Endothelial cell of umbilical vein (primary cell): ENCODE results near the gene TNFAIP8L3. TPM values are rescaled to one million over a fixed set of nuclear protein-coding genes. Genes with fewer than 3 reads are reported as not detected.

Source experiments
- BruUV-seq: library from RNA; stranded (reverse); fragments of 400-500 nt; replicated peaks from 2 replicates; lab custom pipeline; 2021; lab: Mats Ljungman, UMichigan
- CTCF ChIA-PET: fragments of 300-600, 350-600 bp; sonication (Branson Sonifier 250); formaldehyde crosslinking; loops from one replicate; lab custom pipeline; 2021; ENCODE audit warnings: antibody characterized with exemption, inconsistent platforms; lab: Charles Lee
- POLR2A ChIA-PET: fragments of 300-600, 350-600 bp; sonication (Branson Sonifier 250); formaldehyde crosslinking; loops from one replicate; lab custom pipeline; 2021; ENCODE audit warnings: antibody characterized with exemption, inconsistent platforms; lab: Charles Lee
- DNase-seq: peaks from one replicate; pipeline ENCODE4 v3.0.0-alpha.2; 2011; ENCODE audit warnings: low read depth, low spot score
- FAIRE-seq: peaks from 2 replicates; lab custom pipeline; 2011; peaks lifted over from hg19 to GRCh38; lab: Jason Lieb, UNC
- H2AFZ ChIP-seq: 2 replicates; pipeline ENCODE4 v1.6.0; 2012; ENCODE audit warnings: low read depth, low read length, control low read depth, inconsistent platforms
- H3K27ac ChIP-seq: 2 replicates; pipeline ENCODE4 v1.5.1; 2011; ENCODE audit warnings: low read depth, mild to moderate bottlenecking, control low read depth, low read length, moderate library complexity; ENCODE audit not compliant: insufficient read depth
- H3K27me3 ChIP-seq, 2 experiments: 2 replicates each; pipeline versions ENCODE4 v1.6.0 to v1.6.1; 2011; ENCODE audit warnings: low read length in 2 of 2, mixed read lengths in 1 of 2; ENCODE audit not compliant: control insufficient read depth in 2 of 2, insufficient read depth in 2 of 2
- H3K36me3 ChIP-seq, 2 experiments: 2 replicates in 1 of 2; 3 replicates in 1 of 2; pipeline ENCODE4 v1.5.1; 2011; ENCODE audit warnings: low read length in 2 of 2, mild to moderate bottlenecking in 1 of 2, moderate library complexity in 1 of 2; ENCODE audit not compliant: control insufficient read depth in 2 of 2, insufficient read depth in 2 of 2; ENCODE audit errors: extremely low read depth in 1 of 2
- H3K4me1 ChIP-seq: 3 replicates; pipeline ENCODE4 v1.5.1; 2011; ENCODE audit warnings: mild to moderate bottlenecking, low read length; ENCODE audit not compliant: control insufficient read depth, insufficient read depth; ENCODE audit errors: extremely low read depth
- H3K4me2 ChIP-seq: 2 replicates; pipeline ENCODE4 v1.6.1; 2011; ENCODE audit warnings: low read length, control low read depth, mixed read lengths; ENCODE audit not compliant: insufficient read depth
- H3K4me3 ChIP-seq, 3 experiments: fragments of 200-600 bp in 1 of 3; sonication (generic), shearing (Covaris generic) in 1 of 3; replicated peaks in 1 of 3; 2 replicates each; pipeline ENCODE4 v1.5.1; 2011 to 2016; ENCODE audit warnings: control low read depth in 3 of 3, low read length in 3 of 3, mild to moderate bottlenecking in 2 of 3, inconsistent platforms in 1 of 3, low read depth in 1 of 3, moderate library complexity in 1 of 3; ENCODE audit not compliant: insufficient read depth in 1 of 3
- H3K79me2 ChIP-seq: 2 replicates; pipeline ENCODE4 v1.6.0; 2012; ENCODE audit warnings: low read length, inconsistent platforms; ENCODE audit not compliant: control insufficient read depth, insufficient read depth
- H3K9ac ChIP-seq: replicated peaks from 2 replicates; pipeline ENCODE3; 2011; ENCODE audit warnings: low read length, control low read depth; ENCODE audit not compliant: insufficient read depth; ENCODE audit errors: extremely low read depth
- H3K9me1 ChIP-seq: replicated peaks from 3 replicates; pipeline ENCODE4 v1.6.0; 2011; ENCODE audit warnings: mild to moderate bottlenecking, low read length; ENCODE audit not compliant: control insufficient read depth, insufficient read depth; ENCODE audit errors: extremely low read depth
- H3K9me3 ChIP-seq: replicated peaks from 2 replicates; pipeline ENCODE4 v1.5.1; 2012; ENCODE audit warnings: low read length, inconsistent platforms; ENCODE audit not compliant: control insufficient read depth, insufficient read depth
- H4K20me1 ChIP-seq: replicated peaks from 2 replicates; pipeline ENCODE3; 2011; ENCODE audit warnings: mild to moderate bottlenecking, low read length; ENCODE audit not compliant: control insufficient read depth, insufficient read depth; ENCODE audit errors: extremely low read depth
- CTCF ChIP-seq, 2 donors: IDR thresholded peaks; 1 replicate in 1 of 2; 2 replicates in 1 of 2; pipeline ENCODE4 v1.5.1; 2011; ENCODE audit warnings: low read length in 2 of 2, mild to moderate bottlenecking in 2 of 2, moderate library complexity in 2 of 2, control low read depth in 1 of 2, inconsistent platforms in 1 of 2, low read depth in 1 of 2; ENCODE audit not compliant: insufficient read depth in 1 of 2; ENCODE audit errors: extremely low read depth in 1 of 2
- EZH2 ChIP-seq: IDR thresholded peaks from 2 replicates; pipeline ENCODE4 v1.6.1; 2012; ENCODE audit warnings: borderline replicate concordance, low read depth, mild to moderate bottlenecking, moderate library complexity, low read length, inconsistent platforms; ENCODE audit not compliant: severe bottlenecking
- FOS ChIP-seq: IDR thresholded peaks from 2 replicates; pipeline ENCODE4 v1.6.1; 2011; ENCODE audit warnings: mild to moderate bottlenecking, low read length, moderate library complexity, borderline replicate concordance; ENCODE audit not compliant: insufficient read depth
- GATA2 ChIP-seq: IDR thresholded peaks from 2 replicates; pipeline ENCODE4 v1.7.0; 2011; ENCODE audit warnings: low read depth, mild to moderate bottlenecking, moderate library complexity, mixed read lengths, low read length; ENCODE audit not compliant: insufficient read length, insufficient read depth
- JUN ChIP-seq: IDR thresholded peaks from 2 replicates; pipeline ENCODE4 v1.6.1; 2011; ENCODE audit warnings: borderline replicate concordance, low read depth; ENCODE audit not compliant: insufficient read length, insufficient read depth
- MAX ChIP-seq: IDR thresholded peaks from 2 replicates; pipeline ENCODE4 v1.6.1; 2011; ENCODE audit not compliant: insufficient read depth, insufficient read length
- MYC ChIP-seq: IDR thresholded peaks from one replicate; pipeline ENCODE4 v1.6.1; 2011; ENCODE audit warnings: mild to moderate bottlenecking, low read depth, low read length
- POLR2A ChIP-seq: IDR thresholded peaks from 2 replicates; pipeline ENCODE4 v1.6.1; 2012; ENCODE audit warnings: low read depth, mild to moderate bottlenecking, control low read depth, low read length
- POLR2AphosphoS5 ChIP-seq: IDR thresholded peaks from 2 replicates; pipeline ENCODE4 v1.6.1; 2012; ENCODE audit warnings: low read depth, mild to moderate bottlenecking, control low read depth, low read length, moderate library complexity; ENCODE audit not compliant: insufficient read depth
- dilution Hi-C: fragments of 300-500 bp; cut with MboI; formaldehyde crosslinking; loops from one replicate; pipeline ENCODE4 v1.15.0; 2019; ENCODE audit warnings: low sequenced_read_pairs; ENCODE audit not compliant: extremely low pct_ligation_motif_present
- intact Hi-C: fragments of 100-400 bp; cut with micrococcal nuclease; formaldehyde crosslinking; loops from one replicate; pipeline ENCODE4 v1.10.0; 2022
- polyA plus RNA-seq, 4 experiments: library from polyadenylated mRNA; depleted of rRNA in 3 of 4; stranded (reverse) in 3 of 4; unstranded in 1 of 4; fragments of >200 nt; gene quantifications; 2 replicates each; pipeline versions ENCODE4 v1.2.1 to v1.2.3, GENCODE V29; 2011 to 2012; ENCODE audit warnings: missing spikeins in 1 of 4
- total RNA-seq: library from RNA; stranded (reverse); gene quantifications from 2 replicates; pipeline ENCODE4 v1.2.3, GENCODE V29; 2021

Gene TNFAIP8L3
- total and polyA plus RNA-seq, 2 donors (not counting 3 experiments of a cell fraction or from before 2014, with no cell fraction given) = 8.8 to 38.3 TPM

GRCh38 chr15:51016615-51017014, 78.1 kb downstream of the TNFAIP8L3 start:
- H3K27ac ChIP-seq = no peak overlapping the region
- H4K20me1 ChIP-seq = no peaks in the 10 kb centered on the region
- H3K9ac ChIP-seq = no peak overlapping the region
- POLR2A ChIA-PET = no interaction called here
- DNase-seq (no peak), FAIRE-seq (no peak)
- H3K4me3 ChIP-seq = no peak overlapping the region
- intact Hi-C loops = no loop called here
- H3K4me2 ChIP-seq = no peak overlapping the region
- dilution Hi-C loops = no loop called here
- TF ChIP-seq GATA2 (no peak), POLR2AphosphoS5 (no peak), CTCF (IDR thresholded peaks at IDR 0.05; ENCODE audit: extremely low read depth in 1 of 2, insufficient read depth in 1 of 2, low read depth in 1 of 2, low read length in 2 of 2) (no peak), MYC (no peak), MAX (no peak), POLR2A (no peak), FOS (no peak), JUN (no peak), EZH2 (no peak)
- H3K79me2 ChIP-seq = no peaks in the 10 kb centered on the region
- no peaks in the 10 kb centered on the region for H3K27me3 ChIP-seq
- no peaks in the 10 kb centered on the region for H3K9me1 ChIP-seq
- H2AFZ ChIP-seq = no peak overlapping the region
- no peaks in the 10 kb centered on the region for H3K36me3 ChIP-seq
- H3K9me3 ChIP-seq = no peaks in the 10 kb centered on the region
- CTCF ChIA-PET = no interaction called here
- H3K4me1 ChIP-seq = no peaks in the 10 kb centered on the region
- BruUV-seq = no TSS peak
